Endothelial cell of umbilical vein (primary cell): ENCODE data around the gene MKKS. TPM values are rescaled to one million over a fixed set of nuclear protein-coding genes. Genes with fewer than 3 reads are reported as not detected.

ENCODE experiments used
- BruUV-seq: library from RNA; stranded (reverse); fragments of 400-500 nt; replicated peaks from 2 replicates; lab custom pipeline; 2021; lab: Mats Ljungman, UMichigan
- CTCF ChIA-PET: fragments of 300-600, 350-600 bp; sonication (Branson Sonifier 250); formaldehyde crosslinking; loops from one replicate; lab custom pipeline; 2021; ENCODE audit warnings: antibody characterized with exemption, inconsistent platforms; lab: Charles Lee
- POLR2A ChIA-PET: fragments of 300-600, 350-600 bp; sonication (Branson Sonifier 250); formaldehyde crosslinking; loops from one replicate; lab custom pipeline; 2021; ENCODE audit warnings: antibody characterized with exemption, inconsistent platforms; lab: Charles Lee
- DNase-seq: peaks from one replicate; pipeline ENCODE4 v3.0.0-alpha.2; 2011; ENCODE audit warnings: low read depth, low spot score
- FAIRE-seq: peaks from 2 replicates; lab custom pipeline; 2011; peaks lifted over from hg19 to GRCh38; lab: Jason Lieb, UNC
- H2AFZ ChIP-seq: 2 replicates; pipeline ENCODE4 v1.6.0; 2012; ENCODE audit warnings: low read depth, low read length, control low read depth, inconsistent platforms
- H3K27ac ChIP-seq: 2 replicates; pipeline ENCODE4 v1.5.1; 2011; ENCODE audit warnings: low read depth, mild to moderate bottlenecking, control low read depth, low read length, moderate library complexity; ENCODE audit not compliant: insufficient read depth
- H3K27me3 ChIP-seq, 2 experiments: 2 replicates each; pipeline versions ENCODE4 v1.6.0 to v1.6.1; 2011; ENCODE audit warnings: low read length in 2 of 2, mixed read lengths in 1 of 2; ENCODE audit not compliant: control insufficient read depth in 2 of 2, insufficient read depth in 2 of 2
- H3K36me3 ChIP-seq, 2 experiments: 2 replicates in 1 of 2; 3 replicates in 1 of 2; pipeline ENCODE4 v1.5.1; 2011; ENCODE audit warnings: low read length in 2 of 2, mild to moderate bottlenecking in 1 of 2, moderate library complexity in 1 of 2; ENCODE audit not compliant: control insufficient read depth in 2 of 2, insufficient read depth in 2 of 2; ENCODE audit errors: extremely low read depth in 1 of 2
- H3K4me1 ChIP-seq: 3 replicates; pipeline ENCODE4 v1.5.1; 2011; ENCODE audit warnings: mild to moderate bottlenecking, low read length; ENCODE audit not compliant: control insufficient read depth, insufficient read depth; ENCODE audit errors: extremely low read depth
- H3K4me2 ChIP-seq: 2 replicates; pipeline ENCODE4 v1.6.1; 2011; ENCODE audit warnings: low read length, control low read depth, mixed read lengths; ENCODE audit not compliant: insufficient read depth
- H3K4me3 ChIP-seq, 3 experiments: fragments of 200-600 bp in 1 of 3; sonication (generic), shearing (Covaris generic) in 1 of 3; replicated peaks in 1 of 3; 2 replicates each; pipeline ENCODE4 v1.5.1; 2011 to 2016; ENCODE audit warnings: control low read depth in 3 of 3, low read length in 3 of 3, mild to moderate bottlenecking in 2 of 3, inconsistent platforms in 1 of 3, low read depth in 1 of 3, moderate library complexity in 1 of 3; ENCODE audit not compliant: insufficient read depth in 1 of 3
- H3K79me2 ChIP-seq: 2 replicates; pipeline ENCODE4 v1.6.0; 2012; ENCODE audit warnings: low read length, inconsistent platforms; ENCODE audit not compliant: control insufficient read depth, insufficient read depth
- H3K9ac ChIP-seq: replicated peaks from 2 replicates; pipeline ENCODE3; 2011; ENCODE audit warnings: low read length, control low read depth; ENCODE audit not compliant: insufficient read depth; ENCODE audit errors: extremely low read depth
- H3K9me1 ChIP-seq: replicated peaks from 3 replicates; pipeline ENCODE4 v1.6.0; 2011; ENCODE audit warnings: mild to moderate bottlenecking, low read length; ENCODE audit not compliant: control insufficient read depth, insufficient read depth; ENCODE audit errors: extremely low read depth
- H3K9me3 ChIP-seq: replicated peaks from 2 replicates; pipeline ENCODE4 v1.5.1; 2012; ENCODE audit warnings: low read length, inconsistent platforms; ENCODE audit not compliant: control insufficient read depth, insufficient read depth
- H4K20me1 ChIP-seq: replicated peaks from 2 replicates; pipeline ENCODE3; 2011; ENCODE audit warnings: mild to moderate bottlenecking, low read length; ENCODE audit not compliant: control insufficient read depth, insufficient read depth; ENCODE audit errors: extremely low read depth
- EZH2 ChIP-seq: IDR thresholded peaks from 2 replicates; pipeline ENCODE4 v1.6.1; 2012; ENCODE audit warnings: borderline replicate concordance, low read depth, mild to moderate bottlenecking, moderate library complexity, low read length, inconsistent platforms; ENCODE audit not compliant: severe bottlenecking
- POLR2A ChIP-seq: IDR thresholded peaks from 2 replicates; pipeline ENCODE4 v1.6.1; 2012; ENCODE audit warnings: low read depth, mild to moderate bottlenecking, control low read depth, low read length
- POLR2AphosphoS5 ChIP-seq: IDR thresholded peaks from 2 replicates; pipeline ENCODE4 v1.6.1; 2012; ENCODE audit warnings: low read depth, mild to moderate bottlenecking, control low read depth, low read length, moderate library complexity; ENCODE audit not compliant: insufficient read depth
- dilution Hi-C: fragments of 300-500 bp; cut with MboI; formaldehyde crosslinking; loops from one replicate; pipeline ENCODE4 v1.15.0; 2019; ENCODE audit warnings: low sequenced_read_pairs; ENCODE audit not compliant: extremely low pct_ligation_motif_present
- intact Hi-C: fragments of 100-400 bp; cut with micrococcal nuclease; formaldehyde crosslinking; loops from one replicate; pipeline ENCODE4 v1.10.0; 2022
- polyA plus RNA-seq, 4 experiments: library from polyadenylated mRNA; depleted of rRNA in 3 of 4; stranded (reverse) in 3 of 4; unstranded in 1 of 4; fragments of >200 nt; gene quantifications; 2 replicates each; pipeline versions ENCODE4 v1.2.1 to v1.2.3, GENCODE V29; 2011 to 2012; ENCODE audit warnings: missing spikeins in 1 of 4
- total RNA-seq: library from RNA; stranded (reverse); gene quantifications from 2 replicates; pipeline ENCODE4 v1.2.3, GENCODE V29; 2021

Gene MKKS
- total and polyA plus RNA-seq, 2 donors (not counting 3 experiments of a cell fraction or from before 2014, with no cell fraction given), result 7.9 to 10.5 TPM

GRCh38 chr20:10434832-10435812, 1.1 kb upstream of the MKKS start, which contains the start of gene SLX4IP:
Gene SLX4IP, plus strand, starts transcription at chr20:10435305. Its CDS starts 22,900 bp downstream, at chr20:10458205.
- Histone ChIP-seq H3K4me1 (peaks cover 15% of the 10 kb centered on the region), H2AFZ (peak within 1 kb of the TSS; percentile 69), H3K9me1 (no peaks in the 10 kb centered on the region), H3K27me3 (no peaks in the 10 kb centered on the region), H3K79me2 (peaks cover 32% of the 10 kb centered on the region), H3K9ac (peak within 1 kb of the TSS; percentile 93), H4K20me1 (no peaks in the 10 kb centered on the region), H3K9me3 (no peaks in the 10 kb centered on the region), H3K27ac (peak within 1 kb of the TSS; percentile 97), H3K36me3 (no peaks in the 10 kb centered on the region), H3K4me3 (peak within 1 kb of the TSS; percentile 96 to 99 (median 97)), H3K4me2 (peak within 1 kb of the TSS; percentile 91)
- FAIRE-seq (peak; percentile 83), DNase-seq (peak; percentile 95)
- dilution Hi-C loops (no loop called here), intact Hi-C loops (loop anchor here (1.0 to 10.0 kb wide), 11 partner anchors 33 to 1110 kb away; partner anchors contain the start of gene SNAP25)
- TF ChIP-seq EZH2 (no peak), POLR2A (peak; percentile 63)
- POLR2A ChIA-PET, result interaction anchor here (0.8 to 1.9 kb wide), 6 partner anchors 20 to 359 kb away, joined by 3 to 10 read pairs (median 3); partner anchors contain the start of gene SNAP25
- CTCF ChIA-PET, result interaction anchor here (0.8 to 2.6 kb wide), 13 partner anchors 18 to 1114 kb away, joined by 3 to 16 read pairs (median 4); partner anchors contain the start of gene ANKEF1
- BruUV-seq, result TSS peak; percentile 80

- Histone ChIP-seq H3K9me3 (no peaks in the 10 kb centered on the region), H4K20me1 (no peaks in the 10 kb centered on the region), H3K4me3 (peak overlapping the region; percentile 96 to 99 (median 97)), H3K4me2 (peak overlapping the region; percentile 91), H3K4me1 (peaks cover 15% of the 10 kb centered on the region), H3K9ac (peak overlapping the region; percentile 93), H3K27ac (peak overlapping the region; percentile 97), H3K27me3 (no peaks in the 10 kb centered on the region), H2AFZ (peak overlapping the region; percentile 69), H3K36me3 (no peaks in the 10 kb centered on the region), H3K79me2 (peaks cover 37% of the 10 kb centered on the region), H3K9me1 (no peaks in the 10 kb centered on the region)
- dilution Hi-C loops (no loop called here), intact Hi-C loops (loop anchor here (1.0 to 10.0 kb wide), 9 partner anchors 58 to 1110 kb away; partner anchors contain the start of gene SNAP25)
- no TSS peak for BruUV-seq
- POLR2A ChIA-PET, result interaction anchor here (0.6 to 1.9 kb wide), 8 partner anchors 19 to 358 kb away, joined by 3 to 10 read pairs (median 3); partner anchors contain the start of gene SNAP25
- peak; percentile 94 for TF ChIP-seq POLR2AphosphoS5
- no peak for TF ChIP-seq EZH2
- TF ChIP-seq POLR2A, result peak; percentile 97
- FAIRE-seq (peak; percentile 88), DNase-seq (peak; percentile 100)
- CTCF ChIA-PET, result interaction anchor here (0.8 to 2.6 kb wide), 19 partner anchors 9 to 1115 kb away, joined by 3 to 16 read pairs (median 4); partner anchors contain the start of genes ANKEF1 and SNAP25
Observed at GRCh38 chr20:10434467-10434831, 427 bp upstream of the MKKS start.
